PFSK-1 (cell line): ENCODE results near the gene RASEF.

Experiments used
- FOXP2 ChIP-seq: optimal IDR thresholded peaks from 2 replicates; pipeline ENCODE3; 2011; ENCODE audit warnings: borderline replicate concordance, control low read depth, inconsistent platforms; ENCODE audit not compliant: insufficient read depth; ENCODE audit errors: extremely low read length, extremely low read depth
- POLR2AphosphoS5 ChIP-seq: IDR thresholded peaks from 2 replicates; pipeline ENCODE4 v1.6.1; 2012; ENCODE audit warnings: low read depth, mild to moderate bottlenecking, control low read depth, low read length, moderate library complexity
- SIN3A ChIP-seq: IDR thresholded peaks from 2 replicates; pipeline ENCODE4 v1.6.1; 2012; ENCODE audit warnings: mild to moderate bottlenecking, low read length, moderate library complexity, borderline replicate concordance; ENCODE audit not compliant: insufficient read depth
- TAF1 ChIP-seq: IDR thresholded peaks from 2 replicates; pipeline ENCODE4 v1.6.1; 2012; ENCODE audit warnings: low read length, control low read depth, borderline replicate concordance; ENCODE audit not compliant: insufficient read depth
- TF ChIP-seq, protein P1 (sequence below), 2 experiments: IDR thresholded peaks; 2 replicates each; pipeline versions ENCODE4 v1.6.1 to v1.8.0; 2011 to 2012; ENCODE audit warnings: low read depth in 2 of 2, low read length in 2 of 2, control low read depth in 1 of 2, inconsistent platforms in 1 of 2, mild to moderate bottlenecking in 1 of 2, moderate library complexity in 1 of 2; ENCODE audit not compliant: insufficient read depth in 1 of 2

The RASEF gene

DNA sequence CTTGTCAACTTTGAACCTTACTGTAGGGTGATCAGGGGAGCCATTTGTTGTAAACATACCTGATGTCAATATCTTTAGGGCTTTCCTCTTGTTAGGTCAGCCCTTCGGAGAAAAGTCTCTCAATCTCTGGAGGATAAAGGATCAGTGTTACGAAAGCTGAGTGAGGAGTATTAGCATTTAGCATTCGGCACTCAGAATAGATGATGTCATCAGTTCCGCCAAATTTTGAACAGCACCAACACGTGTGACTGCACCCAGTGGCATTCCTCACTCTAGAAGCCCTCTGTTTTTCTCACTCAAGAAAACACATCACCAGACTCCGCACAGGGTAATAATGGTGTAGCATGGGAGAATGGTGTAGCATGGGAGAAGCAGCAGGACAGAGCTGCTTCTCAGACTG is 87.8 kb downstream of the RASEF start:
- no peak for TF ChIP-seq POLR2AphosphoS5
- no peak for TF ChIP-seq SIN3A
- TF ChIP-seq TAF1 = no peak

DNA sequence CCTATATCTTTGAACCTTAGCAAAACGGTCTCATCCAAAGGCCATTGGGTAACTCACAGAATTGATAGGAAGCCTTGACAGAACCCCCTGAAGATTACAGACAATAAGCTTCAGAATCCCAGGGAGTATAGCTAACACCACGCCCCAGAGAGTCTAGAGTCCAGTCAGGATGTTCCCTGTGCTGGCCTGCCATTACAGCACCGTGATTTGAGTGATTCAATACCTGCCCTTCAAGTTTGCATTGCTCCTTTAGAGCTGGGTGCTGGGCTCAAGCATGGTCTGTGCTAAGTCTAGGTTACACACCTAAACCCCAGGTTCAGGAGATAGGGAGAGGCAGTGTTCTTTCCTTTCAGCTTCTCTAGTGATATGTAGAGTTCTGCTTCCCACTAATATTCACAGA is 90.5 kb downstream of the RASEF start:
- TF ChIP-seq, protein P1, sequence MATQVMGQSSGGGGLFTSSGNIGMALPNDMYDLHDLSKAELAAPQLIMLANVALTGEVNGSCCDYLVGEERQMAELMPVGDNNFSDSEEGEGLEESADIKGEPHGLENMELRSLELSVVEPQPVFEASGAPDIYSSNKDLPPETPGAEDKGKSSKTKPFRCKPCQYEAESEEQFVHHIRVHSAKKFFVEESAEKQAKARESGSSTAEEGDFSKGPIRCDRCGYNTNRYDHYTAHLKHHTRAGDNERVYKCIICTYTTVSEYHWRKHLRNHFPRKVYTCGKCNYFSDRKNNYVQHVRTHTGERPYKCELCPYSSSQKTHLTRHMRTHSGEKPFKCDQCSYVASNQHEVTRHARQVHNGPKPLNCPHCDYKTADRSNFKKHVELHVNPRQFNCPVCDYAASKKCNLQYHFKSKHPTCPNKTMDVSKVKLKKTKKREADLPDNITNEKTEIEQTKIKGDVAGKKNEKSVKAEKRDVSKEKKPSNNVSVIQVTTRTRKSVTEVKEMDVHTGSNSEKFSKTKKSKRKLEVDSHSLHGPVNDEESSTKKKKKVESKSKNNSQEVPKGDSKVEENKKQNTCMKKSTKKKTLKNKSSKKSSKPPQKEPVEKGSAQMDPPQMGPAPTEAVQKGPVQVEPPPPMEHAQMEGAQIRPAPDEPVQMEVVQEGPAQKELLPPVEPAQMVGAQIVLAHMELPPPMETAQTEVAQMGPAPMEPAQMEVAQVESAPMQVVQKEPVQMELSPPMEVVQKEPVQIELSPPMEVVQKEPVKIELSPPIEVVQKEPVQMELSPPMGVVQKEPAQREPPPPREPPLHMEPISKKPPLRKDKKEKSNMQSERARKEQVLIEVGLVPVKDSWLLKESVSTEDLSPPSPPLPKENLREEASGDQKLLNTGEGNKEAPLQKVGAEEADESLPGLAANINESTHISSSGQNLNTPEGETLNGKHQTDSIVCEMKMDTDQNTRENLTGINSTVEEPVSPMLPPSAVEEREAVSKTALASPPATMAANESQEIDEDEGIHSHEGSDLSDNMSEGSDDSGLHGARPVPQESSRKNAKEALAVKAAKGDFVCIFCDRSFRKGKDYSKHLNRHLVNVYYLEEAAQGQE (IDR thresholded peaks at IDR 0.05; ENCODE audit: insufficient read depth in 1 of 2, low read depth in 2 of 2, low read length in 2 of 2) = no peak

DNA sequence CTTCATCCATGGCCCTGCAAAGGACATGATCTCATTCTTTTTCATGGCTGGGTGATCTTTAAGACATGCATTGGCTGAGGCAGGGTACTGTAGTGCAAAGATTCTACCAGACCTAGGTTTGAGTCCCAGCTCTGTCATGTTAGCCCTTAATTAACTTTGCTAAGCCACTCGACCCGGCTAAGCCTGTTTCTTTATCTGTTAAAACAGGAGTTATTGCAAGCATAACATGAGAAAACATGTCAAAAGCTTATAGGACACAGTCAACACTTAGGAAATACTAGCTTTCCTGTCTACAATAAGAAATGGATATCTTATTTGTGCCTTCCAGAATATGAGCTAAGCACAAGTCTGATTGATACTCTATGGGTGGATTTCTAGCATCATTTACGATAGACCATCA is 92.6 kb downstream of the RASEF start:
- TF ChIP-seq POLR2AphosphoS5 (no peak), FOXP2 (no peak), SIN3A (no peak), TAF1 (no peak)
- TF ChIP-seq, protein P1 (IDR thresholded peaks at IDR 0.05; ENCODE audit: insufficient read depth in 1 of 2, low read depth in 2 of 2, low read length in 2 of 2) = no peak

DNA sequence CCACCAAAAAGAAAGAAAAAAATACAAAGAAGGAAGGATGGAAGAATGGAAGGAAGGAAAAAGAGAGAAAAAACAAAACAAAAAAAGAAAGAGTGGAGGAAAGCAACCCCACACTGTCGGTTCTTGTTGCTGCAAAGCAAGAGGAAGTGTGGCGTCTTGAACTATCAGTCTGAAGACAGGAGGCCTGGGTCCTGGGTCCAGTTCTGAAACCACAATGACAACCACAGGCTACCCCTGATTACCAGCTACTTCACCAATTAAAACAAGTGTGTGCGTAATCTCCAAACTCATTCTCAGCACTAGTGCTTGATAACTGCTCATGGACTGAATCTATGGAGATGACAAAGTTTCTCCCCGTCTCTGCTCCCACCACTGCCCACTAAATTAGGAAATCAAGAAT is 93.7 kb downstream of the RASEF start:
- TF ChIP-seq FOXP2 (no peak), TAF1 (no peak), POLR2AphosphoS5 (no peak), SIN3A (no peak)
- TF ChIP-seq, protein P1 (IDR thresholded peaks at IDR 0.05; ENCODE audit: insufficient read depth in 1 of 2, low read depth in 2 of 2, low read length in 2 of 2) = no peak

DNA sequence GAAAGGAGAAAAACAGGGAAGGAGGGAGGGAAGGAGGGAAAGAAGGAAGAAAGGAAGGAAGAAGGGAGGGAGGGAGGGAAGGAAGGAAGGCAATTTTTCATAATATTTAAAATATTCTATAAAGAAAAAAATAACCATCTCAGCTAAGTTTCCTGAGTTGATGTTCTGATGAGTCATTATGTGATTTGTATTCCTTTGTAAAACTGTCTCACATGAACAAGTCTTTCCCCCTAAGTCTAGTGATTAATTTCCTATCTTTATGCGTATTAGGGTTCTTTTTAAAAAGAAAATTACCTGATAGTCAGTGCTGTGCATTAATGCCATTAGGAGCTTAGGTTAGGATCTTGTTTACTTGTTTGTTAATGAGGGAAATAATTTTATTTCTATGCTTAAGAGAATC is 94.1 kb downstream of the RASEF start:
- TF ChIP-seq SIN3A = no peak
- no peak for TF ChIP-seq POLR2AphosphoS5
- no peak for TF ChIP-seq TAF1
- no peak for TF ChIP-seq FOXP2
- TF ChIP-seq, protein P1 (IDR thresholded peaks at IDR 0.05; ENCODE audit: insufficient read depth in 1 of 2, low read depth in 2 of 2, low read length in 2 of 2) = no peak

DNA sequence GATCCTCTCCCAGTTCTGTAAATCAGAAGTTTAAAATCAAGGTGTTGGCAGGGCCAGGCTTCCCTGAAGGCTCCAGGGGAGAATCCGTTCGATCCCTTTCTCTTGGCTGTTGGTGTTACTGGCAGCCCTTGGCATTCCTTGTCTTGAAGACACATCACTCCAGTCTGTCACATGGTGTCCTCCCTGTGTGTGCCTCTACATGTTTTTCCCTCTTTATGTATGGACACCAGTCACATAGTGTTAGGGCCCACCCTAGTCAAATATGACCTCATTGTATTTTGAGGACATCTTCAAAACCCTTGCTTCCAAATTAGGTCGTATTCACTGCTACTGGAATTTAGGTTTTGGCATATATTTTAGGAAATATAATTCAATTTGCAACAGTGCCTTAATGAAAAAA is 94.6 kb downstream of the RASEF start:
- TF ChIP-seq POLR2AphosphoS5 (no peak), FOXP2 (no peak), SIN3A (no peak), TAF1 (no peak)
- TF ChIP-seq, protein P1 (IDR thresholded peaks at IDR 0.05; ENCODE audit: insufficient read depth in 1 of 2, low read depth in 2 of 2, low read length in 2 of 2) = no peak
